Calu3 (cell line): ENCODE results near the gene LZTR1. TPM values are rescaled to one million over a fixed set of nuclear protein-coding genes. Genes with fewer than 3 reads are reported as not detected.

Source experiments
- BruUV-seq: library from RNA; stranded (reverse); fragments of 400-500 nt; replicated peaks from 2 replicates; lab custom pipeline; 2021; lab: Mats Ljungman, UMichigan
- CTCF ChIA-PET: fragments of 300-600 bp; sonication (Branson Sonifier 250); formaldehyde crosslinking; loops from one replicate; lab custom pipeline; 2022; ENCODE audit warnings: antibody characterized with exemption; lab: Charles Lee
- DNase-seq: peaks from one replicate; pipeline ENCODE4 v3.0.0; 2022
- H3K27ac Mint-ChIP-seq: one replicate; pipeline ENCODE4 v1.8.0; 2022; ENCODE audit warnings: mixed read lengths; ENCODE audit not compliant: unreplicated experiment
- H3K27me3 Mint-ChIP-seq: one replicate; pipeline ENCODE4 v1.8.0; 2022; ENCODE audit warnings: mixed read lengths; ENCODE audit not compliant: unreplicated experiment
- H3K36me3 Mint-ChIP-seq: one replicate; pipeline ENCODE4 v1.8.0; 2022; ENCODE audit warnings: mild to moderate bottlenecking, moderate library complexity, mixed read lengths; ENCODE audit not compliant: insufficient read depth, unreplicated experiment
- H3K4me1 Mint-ChIP-seq: one replicate; pipeline ENCODE4 v1.8.0; 2022; ENCODE audit warnings: mild to moderate bottlenecking, low read depth, mixed read lengths; ENCODE audit not compliant: unreplicated experiment
- H3K4me3 Mint-ChIP-seq: one replicate; pipeline ENCODE4 v1.8.0; 2022; ENCODE audit warnings: mild to moderate bottlenecking, low read depth, moderate library complexity, mixed read lengths; ENCODE audit not compliant: unreplicated experiment
- H3K9me3 Mint-ChIP-seq: one replicate; pipeline ENCODE4 v1.8.0; 2022; ENCODE audit warnings: low read depth, mixed read lengths; ENCODE audit not compliant: unreplicated experiment
- CTCF ChIP-seq: fragments of 200-600 bp; IDR thresholded peaks from one replicate; pipeline ENCODE4 v1.8.0; 2022; ENCODE audit warnings: antibody characterized with exemption; ENCODE audit not compliant: unreplicated experiment
- intact Hi-C: fragments of 100-400 bp; cut with micrococcal nuclease; formaldehyde crosslinking; loops from one replicate; pipeline ENCODE4 v1.10.0; 2022; ENCODE audit not compliant: unreplicated experiment
- total RNA-seq: library from RNA; stranded (reverse); gene quantifications from 2 replicates; pipeline ENCODE4 v1.2.3, GENCODE V29; 2022

Gene LZTR1
- total RNA-seq, 1 experiment from 2014 or later = 55.4 TPM

- intact Hi-C loops = no loop called here
- CTCF ChIA-PET = no interaction called here
- Mint-ChIP-seq H3K27ac (no peak overlapping the region), H3K4me3 (peak overlapping the region; percentile 50), H3K36me3 (peaks cover 32% of the 10 kb centered on the region), H3K27me3 (peaks cover 16% of the 10 kb centered on the region), H3K9me3 (peaks cover 5% of the 10 kb centered on the region), H3K4me1 (no peaks in the 10 kb centered on the region)
- TF ChIP-seq CTCF = no peak
- DNase-seq = peak; percentile 28
- BruUV-seq = no TSS peak
These were observed 2.8 kb upstream of the LZTR1 start for GRCh38 chr22:20979243-20979809.

- H3K4me3 Mint-ChIP-seq = no peak overlapping the region
- peaks cover 5% of the 10 kb centered on the region for H3K9me3 Mint-ChIP-seq
- CTCF ChIA-PET = no interaction called here
- no peak for TF ChIP-seq CTCF
- intact Hi-C loops = no loop called here
- peaks cover 32% of the 10 kb centered on the region for H3K36me3 Mint-ChIP-seq
- BruUV-seq = no TSS peak
- H3K4me1 Mint-ChIP-seq = no peaks in the 10 kb centered on the region
- no peak overlapping the region for H3K27ac Mint-ChIP-seq
- peaks cover 11% of the 10 kb centered on the region for H3K27me3 Mint-ChIP-seq
- DNase-seq = no peak
These were observed 2.1 kb upstream of the LZTR1 start for GRCh38 chr22:20979940-20980453.

GRCh38 chr22:20980523-20980922 is 1.6 kb upstream of the LZTR1 start:
- no peak for TF ChIP-seq CTCF
- H3K27ac Mint-ChIP-seq = no peak overlapping the region
- CTCF ChIA-PET = no interaction called here
- peaks cover 28% of the 10 kb centered on the region for H3K36me3 Mint-ChIP-seq
- no peak overlapping the region for H3K4me3 Mint-ChIP-seq
- intact Hi-C loops = no loop called here
- no peak for DNase-seq
- no peaks in the 10 kb centered on the region for H3K4me1 Mint-ChIP-seq
- H3K27me3 Mint-ChIP-seq = peaks cover 11% of the 10 kb centered on the region
- BruUV-seq = no TSS peak
- H3K9me3 Mint-ChIP-seq = peaks cover 5% of the 10 kb centered on the region

- Mint-ChIP-seq H3K27me3 (peaks cover 11% of the 10 kb centered on the region), H3K4me1 (no peaks in the 10 kb centered on the region), H3K27ac (peak overlapping the region; percentile 66), H3K36me3 (peaks cover 25% of the 10 kb centered on the region), H3K9me3 (peaks cover 5% of the 10 kb centered on the region), H3K4me3 (peak overlapping the region; percentile 97)
- no TSS peak for BruUV-seq
- intact Hi-C loops = no loop called here
- TF ChIP-seq CTCF = no peak
- no peak for DNase-seq
- CTCF ChIA-PET = interaction anchor here (1.4 to 2.0 kb wide), 3 partner anchors 24 to 95 kb away, joined by 7 to 16 read pairs (median 11); no protein-coding TSS in a partner anchor
These were observed 967 bp upstream of the LZTR1 start for GRCh38 chr22:20980938-20981722.
